Spleen (tissue), 11 donors: ENCODE results near the gene PPP3CA. TPM values are rescaled to one million over a fixed set of nuclear protein-coding genes. Genes with fewer than 3 reads are reported as not detected.

Experiments used
- DNase-seq: peaks from one replicate; pipeline ENCODE4 v3.0.0-alpha.2; 2020
- H3K27ac ChIP-seq, 8 donors: fragments of 200-600 bp; sonication (generic) in 7 of 8; 1 replicate in 4 of 8; 2 replicates in 4 of 8; pipeline versions ENCODE4 v1.5.0 to v1.8.0; 2016 to 2021; ENCODE audit warnings: inconsistent platforms in 4 of 8, mild to moderate bottlenecking in 4 of 8, moderate library complexity in 1 of 8
- H3K27me3 ChIP-seq, 7 donors: fragments of 200-600 bp; sonication (generic) in 6 of 7; replicated peaks in 1 of 7; 1 replicate in 4 of 7; 2 replicates in 3 of 7; pipeline versions ENCODE4 v1.5.0 to v1.8.0; 2016 to 2021; ENCODE audit warnings: inconsistent platforms in 3 of 7, mild to moderate bottlenecking in 1 of 7
- H3K36me3 ChIP-seq, 6 donors: fragments of 200-600 bp; sonication (generic) in 5 of 6; 1 replicate in 4 of 6; 2 replicates in 2 of 6; pipeline versions ENCODE4 v1.5.0 to v1.8.0; 2016 to 2021; ENCODE audit warnings: inconsistent platforms in 2 of 6
- H3K4me1 ChIP-seq, 6 donors: fragments of 200-600 bp; sonication (generic) in 5 of 6; 1 replicate in 3 of 6; 2 replicates in 3 of 6; pipeline versions ENCODE4 v1.5.0 to v1.8.0; 2016 to 2021; ENCODE audit warnings: inconsistent platforms in 3 of 6
- H3K4me3 ChIP-seq, 8 donors: fragments of 200-600 bp; sonication (generic) in 7 of 8; 1 replicate in 4 of 8; 2 replicates in 4 of 8; pipeline versions ENCODE4 v1.5.0 to v1.8.0; 2016 to 2021; ENCODE audit warnings: inconsistent platforms in 4 of 8, mild to moderate bottlenecking in 4 of 8, moderate library complexity in 2 of 8
- H3K9me3 ChIP-seq, 8 donors: fragments of 200-600 bp; sonication (generic) in 7 of 8; 1 replicate in 4 of 8; 2 replicates in 4 of 8; pipeline versions ENCODE4 v1.5.0 to v1.8.0; 2016 to 2021; ENCODE audit warnings: inconsistent platforms in 4 of 8
- POLR2A ChIP-seq, 3 donors: fragments of 450-650 bp; IDR thresholded peaks; one replicate each; pipeline ENCODE4 v1.5.1; 2017; ENCODE audit warnings: antibody characterized with exemption in 3 of 3, mild to moderate bottlenecking in 1 of 3
- POLR2AphosphoS5 ChIP-seq, 3 donors: sonication (generic); formaldehyde crosslinking; IDR thresholded peaks; one replicate each; pipeline ENCODE4 v1.5.1; 2017; ENCODE audit warnings: antibody characterized with exemption in 3 of 3
- WGBS, 5 donors: extraction: QIAGEN DNeasy Blood & Tissue Kit in 3 of 5; methylation state at CpG; one replicate each; pipeline versions ENCODE4 v1.1.5 to v1.1.7; 2013 to 2018; 5-methylcytosine and 5-hydroxymethylcytosine counted together
- intact Hi-C: fragments of 100-400 bp; cut with DNase I; formaldehyde crosslinking; loops from one replicate; pipeline ENCODE4 v1.15.0; 2023; ENCODE audit warnings: low total_unique reads
- polyA plus RNA-seq, 3 donors: library from polyadenylated mRNA; stranded (reverse); fragments of 200-250 nt; gene quantifications; one replicate each; pipeline ENCODE4 v1.2.1, GENCODE V29; 2013
- total RNA-seq, 7 donors: library from RNA; depleted of rRNA in 3 of 7; stranded (reverse); fragments of >200 nt in 3 of 7; fragmentation: NEBNext Ultra II Directional in 4 of 7; extraction: Animal tissue kit (Norgen Biotek cat#: 25700) in 4 of 7; gene quantifications; one replicate each; pipeline versions ENCODE4 v1.1.0 to v1.2.1, GENCODE V29; 2016 to 2021
- TF ChIP-seq, protein P1 (sequence below), 11 experiments: fragments of 200-600 bp in 7 of 11; fragments of 450-650 bp in 4 of 11; sonication (generic) in 4 of 11; IDR thresholded peaks in 8 of 11; conservative IDR thresholded peaks in 3 of 11; 1 replicate in 7 of 11; 2 replicates in 4 of 11; pipeline versions ENCODE4 v1.4.0 to v1.8.0; 2016 to 2021; ENCODE audit warnings: antibody characterized with exemption in 11 of 11, inconsistent platforms in 4 of 11, mild to moderate bottlenecking in 1 of 11
- donor health status: healthy with polysubstance abuse.
- donor health status: DM: no; HTN: no; CAD: no; lungs with moderate emphysema.
- donor health status: DM: no; HTN: no; CAD: no.
- donor health status: Bipolar disorder and iron deficiency.
- donor health status: healthy.
- donor health status: DM: no; HTN: no; CAD: no.
- donor health status: DM: yes; HTN: yes; CAD: no.

The PPP3CA gene
- total and polyA plus RNA-seq, 10 donors: 15.5 to 50.0 (median 39.6) TPM

DNA sequence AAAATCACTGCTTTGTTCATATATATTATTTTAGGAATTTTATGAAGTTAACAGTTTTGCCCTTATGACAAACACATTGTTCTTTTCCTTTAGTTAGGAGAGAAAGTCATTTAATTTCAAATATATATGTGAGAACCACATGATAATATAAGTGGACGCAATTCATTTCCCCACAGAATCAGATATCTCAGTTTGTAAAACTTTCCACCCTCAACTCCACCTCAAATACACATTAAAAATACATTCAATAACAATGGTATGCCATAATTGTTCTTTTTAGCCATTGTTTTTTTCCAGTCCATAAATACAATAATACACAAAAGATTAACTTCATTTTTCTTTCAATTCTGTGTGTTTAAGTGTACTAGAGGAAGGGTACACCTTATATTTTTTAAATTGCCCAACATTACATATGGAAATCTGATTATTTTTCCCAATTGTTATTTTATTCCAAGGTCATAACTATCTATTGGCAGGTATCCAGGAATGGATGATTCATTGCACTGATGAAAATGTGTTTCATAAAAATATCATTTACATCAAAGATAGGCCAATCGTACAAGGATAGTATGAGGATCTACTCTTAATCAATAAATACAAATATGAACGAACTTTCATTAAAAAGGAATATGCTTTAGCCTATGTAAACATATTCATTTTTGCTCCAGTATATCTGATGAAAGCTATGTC, 125.0 kb downstream of the PPP3CA start:
- TF ChIP-seq POLR2AphosphoS5 (IDR thresholded peaks at IDR 0.05): no peak
- DNase-seq: no peak
- 85 to 91% (median 87%) methylated on average over 3 of the region's 3 CpGs for WGBS, 5 donors
- Histone ChIP-seq H3K27me3 (no peaks in the 10 kb centered on the region), H3K36me3 (no peaks in the 10 kb centered on the region), H3K4me3 (no peak overlapping the region), H3K9me3 (no peaks in the 10 kb centered on the region), H3K27ac (no peak overlapping the region), H3K4me1 (peaks cover 0 to 79% (median 24%) of the 10 kb centered on the region in 6 donors)
- intact Hi-C loops: no loop called here

DNA sequence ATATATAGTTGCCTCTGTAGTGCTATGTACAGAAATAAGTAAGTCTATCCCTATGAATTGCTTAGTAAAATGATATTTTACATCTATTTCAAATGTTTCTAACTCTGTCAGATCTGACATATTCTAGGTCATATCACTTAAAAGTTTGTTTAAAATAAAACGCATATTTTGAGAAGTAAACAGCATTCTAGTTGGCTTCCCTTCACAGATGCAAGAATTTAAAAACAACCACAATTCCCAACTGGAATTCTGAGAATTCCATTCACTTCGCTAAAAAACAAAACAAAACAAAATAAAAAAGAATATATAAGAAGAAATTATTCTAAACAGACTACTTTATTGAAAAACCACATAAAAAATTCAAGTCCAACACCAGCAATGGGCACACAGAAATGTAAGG, 126.0 kb downstream of the PPP3CA start:
- no peaks in the 10 kb centered on the region for H3K9me3 ChIP-seq
- DNase-seq: no peak
- no peaks in the 10 kb centered on the region for H3K36me3 ChIP-seq
- TF ChIP-seq POLR2AphosphoS5 (IDR thresholded peaks at IDR 0.05) (no peak), POLR2A (IDR thresholded peaks at IDR 0.05) (no peak)
- TF ChIP-seq, protein P1, sequence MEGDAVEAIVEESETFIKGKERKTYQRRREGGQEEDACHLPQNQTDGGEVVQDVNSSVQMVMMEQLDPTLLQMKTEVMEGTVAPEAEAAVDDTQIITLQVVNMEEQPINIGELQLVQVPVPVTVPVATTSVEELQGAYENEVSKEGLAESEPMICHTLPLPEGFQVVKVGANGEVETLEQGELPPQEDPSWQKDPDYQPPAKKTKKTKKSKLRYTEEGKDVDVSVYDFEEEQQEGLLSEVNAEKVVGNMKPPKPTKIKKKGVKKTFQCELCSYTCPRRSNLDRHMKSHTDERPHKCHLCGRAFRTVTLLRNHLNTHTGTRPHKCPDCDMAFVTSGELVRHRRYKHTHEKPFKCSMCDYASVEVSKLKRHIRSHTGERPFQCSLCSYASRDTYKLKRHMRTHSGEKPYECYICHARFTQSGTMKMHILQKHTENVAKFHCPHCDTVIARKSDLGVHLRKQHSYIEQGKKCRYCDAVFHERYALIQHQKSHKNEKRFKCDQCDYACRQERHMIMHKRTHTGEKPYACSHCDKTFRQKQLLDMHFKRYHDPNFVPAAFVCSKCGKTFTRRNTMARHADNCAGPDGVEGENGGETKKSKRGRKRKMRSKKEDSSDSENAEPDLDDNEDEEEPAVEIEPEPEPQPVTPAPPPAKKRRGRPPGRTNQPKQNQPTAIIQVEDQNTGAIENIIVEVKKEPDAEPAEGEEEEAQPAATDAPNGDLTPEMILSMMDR (IDR thresholded peaks at IDR 0.05 in 8 of 11, conservative IDR thresholded peaks at IDR 0.05 in 3 of 11): no peak
- WGBS, 5 donors: 84 to 89% (median 87%) methylated on average over 2 of the region's 2 CpGs
- no peak overlapping the region for H3K4me3 ChIP-seq
- H3K27me3 ChIP-seq: no peaks in the 10 kb centered on the region
- intact Hi-C loops: no loop called here
- H3K27ac ChIP-seq: no peak overlapping the region
- H3K4me1 ChIP-seq: peaks cover 0 to 74% (median 24%) of the 10 kb centered on the region in 6 donors

DNA sequence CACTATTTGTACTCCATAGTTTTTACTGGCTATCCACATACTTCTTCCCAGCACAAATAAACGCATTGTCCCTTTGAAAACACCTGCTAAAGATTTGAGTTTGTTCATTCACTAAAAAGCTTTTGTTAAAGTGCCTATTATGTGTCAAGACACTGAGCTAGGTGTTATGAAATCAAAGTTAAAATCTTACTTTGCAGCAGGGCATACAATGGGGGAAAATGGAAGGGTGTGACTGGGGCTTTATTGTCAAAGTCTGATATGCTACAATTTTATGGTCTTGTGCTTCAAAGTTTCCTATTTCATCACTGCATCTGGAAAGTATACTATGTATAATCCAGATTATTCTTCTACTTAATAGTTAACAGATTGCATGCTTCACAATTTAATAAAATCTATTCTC, 128.4 kb downstream of the PPP3CA start:
- intact Hi-C loops: no loop called here
- 88 to 95% (median 93%) methylated on average over 1 of the region's 1 CpG for whole genome bisulfite sequencing, 5 donors
- Histone ChIP-seq H3K4me1 (peaks cover 0 to 58% (median 13%) of the 10 kb centered on the region in 6 donors), H3K36me3 (no peaks in the 10 kb centered on the region), H3K27ac (no peak overlapping the region), H3K4me3 (no peak overlapping the region), H3K9me3 (no peaks in the 10 kb centered on the region), H3K27me3 (no peaks in the 10 kb centered on the region)
- DNase-seq: no peak
- TF ChIP-seq, protein P1 (IDR thresholded peaks at IDR 0.05 in 8 of 11, conservative IDR thresholded peaks at IDR 0.05 in 3 of 11): no peak
- TF ChIP-seq POLR2A (IDR thresholded peaks at IDR 0.05) (no peak), POLR2AphosphoS5 (IDR thresholded peaks at IDR 0.05) (no peak)

DNA sequence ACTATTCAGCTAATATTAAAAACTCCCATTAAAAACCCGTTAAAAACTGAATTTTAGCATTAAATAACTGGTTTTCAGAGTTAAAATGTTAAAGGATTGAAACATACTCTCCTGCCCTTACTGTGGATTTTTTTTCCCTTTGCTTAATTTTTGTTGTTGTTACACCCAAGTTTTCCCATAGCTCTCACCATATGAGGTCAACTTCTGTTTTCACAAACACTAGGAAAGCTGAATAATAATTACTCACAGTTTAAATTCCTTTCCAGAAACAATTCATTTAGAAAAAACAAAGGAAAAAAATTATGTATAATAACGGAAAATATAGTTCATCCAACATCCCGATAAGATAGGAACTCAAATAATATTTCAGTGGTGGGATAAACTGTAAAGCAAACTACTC, 129.0 kb downstream of the PPP3CA start:
- 91 to 94% (median 92%) methylated on average over 3 of the region's 3 CpGs for WGBS, 5 donors
- H3K9me3 ChIP-seq: no peaks in the 10 kb centered on the region
- H3K36me3 ChIP-seq: no peaks in the 10 kb centered on the region
- peaks cover 0 to 53% (median 13%) of the 10 kb centered on the region in 6 donors for H3K4me1 ChIP-seq
- no peak for DNase-seq
- no peak overlapping the region for H3K27ac ChIP-seq
- no peaks in the 10 kb centered on the region for H3K27me3 ChIP-seq
- no peak overlapping the region for H3K4me3 ChIP-seq
- TF ChIP-seq POLR2A (IDR thresholded peaks at IDR 0.05) (no peak), POLR2AphosphoS5 (IDR thresholded peaks at IDR 0.05) (no peak)
- TF ChIP-seq, protein P1 (IDR thresholded peaks at IDR 0.05 in 8 of 11, conservative IDR thresholded peaks at IDR 0.05 in 3 of 11): no peak
- intact Hi-C loops: no loop called here
